HepG2 (cell line): ENCODE measurements around the gene LPCAT4. TPM values are rescaled to one million over a fixed set of nuclear protein-coding genes. Genes with fewer than 3 reads are reported as not detected.

Experiments used
- ATAC-seq: fragments of 200-7000 bp; cut with Tn5 transposase; 3 replicates; pipeline ENCODE4 v1.9.1; 2020; ENCODE audit warnings: mild to moderate bottlenecking, moderate library complexity
- BruUV-seq: library from RNA; stranded (reverse); fragments of 400-500 nt; replicated peaks from 2 replicates; lab custom pipeline; 2021; lab: Mats Ljungman, UMichigan
- CTCF ChIA-PET: fragments of 300-600 bp; formaldehyde crosslinking; extraction: SDS; loops from one replicate; lab custom pipeline; 2021; ENCODE audit warnings: low total read pairs, inconsistent platforms, low intra/inter-chr PET ratio; lab: Yijun Ruan, JAX
- POLR2A ChIA-PET: fragments of 350-600 bp; sonication (Branson Sonifier 250); formaldehyde crosslinking; loops from one replicate; lab custom pipeline; 2020; ENCODE audit warnings: antibody characterized with exemption, inconsistent platforms; lab: Yijun Ruan, JAX
- DNase-seq: peaks from one replicate; pipeline ENCODE4 v3.0.0-alpha.2; 2015; ENCODE audit warnings: low spot score
- FAIRE-seq: peaks from 3 replicates; lab custom pipeline; 2011; peaks lifted over from hg19 to GRCh38; lab: Jason Lieb, UNC
- H2AFZ ChIP-seq: one replicate; pipeline ENCODE4 v1.6.1; 2011; ENCODE audit warnings: low read length, inconsistent platforms
- H3K27ac ChIP-seq: fragments of 300-600 bp; 3 replicates; pipeline ENCODE4 v1.8.0; 2011; ENCODE audit warnings: mixed run types, mild to moderate bottlenecking, mixed read lengths, low read length, inconsistent platforms; ENCODE audit not compliant: insufficient read depth; ENCODE audit errors: extremely low read length
- H3K27me3 ChIP-seq, 2 experiments: fragments of 200-600 bp in 1 of 2; 2 replicates in 1 of 2; 3 replicates in 1 of 2; pipeline versions ENCODE4 v1.6.0 to v1.8.0; 2011; ENCODE audit warnings: low read length in 2 of 2, mild to moderate bottlenecking in 2 of 2, moderate library complexity in 2 of 2, inconsistent platforms in 1 of 2; ENCODE audit not compliant: insufficient read depth in 2 of 2, control insufficient read depth in 1 of 2
- H3K36me3 ChIP-seq, 2 experiments: fragments of 200-600 bp in 1 of 2; replicated peaks in 1 of 2; 2 replicates in 1 of 2; 3 replicates in 1 of 2; pipeline versions ENCODE4 v1.5.1 to v1.8.0; 2011; ENCODE audit warnings: low read length in 2 of 2, inconsistent platforms in 1 of 2; ENCODE audit not compliant: insufficient read depth in 2 of 2, control insufficient read depth in 1 of 2
- H3K4me1 ChIP-seq: 2 replicates; pipeline ENCODE4 v1.5.1; 2012; ENCODE audit warnings: low read length, inconsistent platforms; ENCODE audit not compliant: insufficient read depth
- H3K4me2 ChIP-seq: 2 replicates; pipeline ENCODE4 v1.6.0; 2011; ENCODE audit warnings: low read depth, low read length, inconsistent platforms
- H3K4me3 ChIP-seq, 3 experiments: fragments of 200-600 bp in 1 of 3; sonication (generic), shearing (Covaris generic) in 1 of 3; replicated peaks in 1 of 3; 2 replicates each; pipeline ENCODE4 v1.5.1; 2011 to 2016; ENCODE audit warnings: low read length in 3 of 3, inconsistent platforms in 2 of 3, low read depth in 2 of 3, mild to moderate bottlenecking in 2 of 3, control low read depth in 1 of 3, mixed read lengths in 1 of 3; ENCODE audit not compliant: insufficient read depth in 1 of 3
- H3K79me2 ChIP-seq: one replicate; pipeline ENCODE4 v1.6.1; 2011; ENCODE audit warnings: low read length, inconsistent platforms; ENCODE audit not compliant: insufficient read depth
- H3K9ac ChIP-seq: 2 replicates; pipeline ENCODE4 v1.6.0; 2011; ENCODE audit warnings: mild to moderate bottlenecking, low read depth, low read length, inconsistent platforms; ENCODE audit not compliant: insufficient read depth
- H3K9me3 ChIP-seq: 2 replicates; pipeline ENCODE4 v1.5.1; 2012; ENCODE audit warnings: mild to moderate bottlenecking, low read length
- H4K20me1 ChIP-seq: 2 replicates; pipeline ENCODE4 v1.6.0; 2011; ENCODE audit warnings: inconsistent platforms, mild to moderate bottlenecking, low read length, moderate library complexity; ENCODE audit not compliant: insufficient read depth
- ATF7 ChIP-seq, 2 experiments: fragments of 450-650 bp in 1 of 2; sonication (generic) in 1 of 2; formaldehyde crosslinking in 1 of 2; IDR thresholded peaks; 2 replicates each; pipeline versions ENCODE4 v1.4.0 to v1.6.1; 2016 to 2020; ENCODE audit warnings: antibody characterized with exemption in 1 of 2, mild to moderate bottlenecking in 1 of 2, missing genetic modification reagents in 1 of 2
- FOXC1 ChIP-seq: sonication (generic); formaldehyde crosslinking; IDR thresholded peaks from 2 replicates; pipeline ENCODE4 v1.8.0; 2022; ENCODE audit warnings: mild to moderate bottlenecking, missing genetic modification reagents, borderline replicate concordance
- GATAD1 ChIP-seq: IDR thresholded peaks from 2 replicates; pipeline ENCODE4 v1.6.1; 2016; ENCODE audit warnings: missing genetic modification reagents, missing compliant biosample characterization
- JARID2 ChIP-seq: sonication (generic); formaldehyde crosslinking; IDR thresholded peaks from 2 replicates; pipeline ENCODE4 v1.8.1; 2023; ENCODE audit warnings: missing genetic modification reagents, inconsistent platforms; ENCODE audit not compliant: insufficient replicate concordance
- MEIS1 ChIP-seq: sonication (generic); formaldehyde crosslinking; IDR thresholded peaks from 2 replicates; pipeline ENCODE4 v1.9.0; 2021; ENCODE audit warnings: mild to moderate bottlenecking, missing genetic modification reagents, moderate library complexity, borderline replicate concordance
- TBX3 ChIP-seq: fragments of 450-650 bp; IDR thresholded peaks from 2 replicates; pipeline ENCODE4 v1.6.1; 2017; ENCODE audit warnings: antibody characterized with exemption, mild to moderate bottlenecking, inconsistent platforms, borderline replicate concordance
- TEAD2 ChIP-seq: sonication (generic); formaldehyde crosslinking; IDR thresholded peaks from 2 replicates; pipeline ENCODE4 v1.9.0; 2021; ENCODE audit warnings: missing genetic modification reagents
- ZFP62 ChIP-seq: sonication (generic); formaldehyde crosslinking; IDR thresholded peaks from 2 replicates; pipeline ENCODE4 v1.4.0; 2020; ENCODE audit warnings: missing genetic modification reagents
- ZNF253 ChIP-seq: sonication (generic); formaldehyde crosslinking; IDR thresholded peaks from 2 replicates; pipeline ENCODE4 v1.8.0; 2022; ENCODE audit warnings: mild to moderate bottlenecking, missing genetic modification reagents, borderline replicate concordance
- ZNF30 ChIP-seq: sonication (generic); formaldehyde crosslinking; IDR thresholded peaks from 2 replicates; pipeline ENCODE4 v1.5.0; 2020; ENCODE audit warnings: mild to moderate bottlenecking, missing genetic modification reagents
- ZZZ3 ChIP-seq: sonication (generic); formaldehyde crosslinking; IDR thresholded peaks from 2 replicates; pipeline ENCODE4 v1.4.0; 2020; ENCODE audit warnings: missing genetic modification reagents, mild to moderate bottlenecking, borderline replicate concordance
- WGBS: methylation state at CpG from one replicate; pipeline ENCODE4 v1.1.6; 2017; ENCODE audit warnings: low lambda C conversion rate; 5-methylcytosine and 5-hydroxymethylcytosine counted together
- in situ Hi-C: cut with HindIII; loops from 2 replicates; pipeline ENCODE4 v1.10.0; 2017; ENCODE audit warnings: low pct_unique_long_range_greater_than_20kb; ENCODE audit not compliant: extremely low pct_ligation_motif_present
- intact Hi-C: fragments of 100-400 bp; cut with micrococcal nuclease; formaldehyde crosslinking; loops from one replicate; pipeline ENCODE4 v1.10.0; 2022; ENCODE audit not compliant: unreplicated experiment
- polyA plus RNA-seq, 8 experiments: library from polyadenylated mRNA; depleted of rRNA in 3 of 8; stranded (reverse) in 7 of 8; unstranded in 1 of 8; fragments of >200 nt; fragmentation: Illumina TruSeq in 4 of 8; extraction: Trizol in 4 of 8; gene quantifications; 2 replicates each; pipeline versions ENCODE4 v1.2.1 to v1.2.3, GENCODE V29; 2011 to 2016; ENCODE audit warnings: low read depth in 4 of 8, missing spikeins in 1 of 8, mixed read lengths in 1 of 8; ENCODE audit not compliant: insufficient read depth in 1 of 8
- total RNA-seq, 5 experiments: library from RNA; depleted of rRNA; stranded (reverse); fragments of >200 nt; fragmentation: Illumina TruSeq; extraction: Trizol; gene quantifications; 2 replicates each; pipeline ENCODE4 v1.2.3, GENCODE V29; 2016; ENCODE audit warnings: low read depth in 1 of 5
- TF ChIP-seq, protein P1 (sequence below): sonication (generic); formaldehyde crosslinking; conservative IDR thresholded peaks from 2 replicates; pipeline ENCODE4 v1.8.1; 2023; ENCODE audit warnings: missing genetic modification reagents

LPCAT4 gene
- total and polyA plus RNA-seq, 2 of the 13 experiments (the other 11 are each of a cell fraction or from before 2014, with no cell fraction given): 8.1 to 57.1 TPM

DNA sequence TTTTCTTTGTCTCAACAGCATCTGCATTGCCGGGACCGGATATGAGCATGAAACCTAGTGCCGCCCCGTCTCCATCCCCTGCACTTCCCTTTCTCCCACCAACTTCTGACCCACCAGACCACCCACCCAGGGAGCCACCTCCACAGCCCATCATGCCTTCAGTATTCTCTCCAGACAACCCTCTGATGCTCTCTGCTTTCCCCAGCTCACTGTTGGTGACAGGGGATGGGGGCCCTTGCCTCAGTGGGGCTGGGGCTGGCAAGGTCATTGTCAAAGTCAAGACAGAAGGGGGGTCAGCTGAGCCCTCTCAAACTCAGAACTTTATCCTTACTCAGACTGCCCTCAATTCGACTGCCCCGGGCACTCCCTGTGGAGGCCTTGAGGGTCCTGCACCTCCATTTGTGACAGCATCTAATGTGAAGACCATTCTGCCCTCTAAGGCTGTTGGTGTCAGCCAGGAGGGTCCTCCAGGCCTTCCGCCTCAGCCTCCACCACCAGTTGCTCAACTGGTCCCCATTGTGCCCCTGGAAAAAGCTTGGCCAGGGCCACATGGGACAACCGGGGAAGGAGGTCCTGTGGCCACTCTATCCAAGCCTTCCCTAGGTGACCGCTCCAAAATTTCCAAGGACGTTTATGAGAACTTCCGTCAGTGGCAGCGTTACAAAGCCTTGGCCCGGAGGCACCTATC is 18.9 kb downstream of the LPCAT4 start:
- Histone ChIP-seq H4K20me1 (no peaks in the 10 kb centered on the region), H3K4me2 (no peak overlapping the region), H2AFZ (no peak overlapping the region), H3K27me3 (peaks cover 2 to 14% of the 10 kb centered on the region in 2 experiments; a peak in 4 of 5 replicates), H3K4me1 (no peaks in the 10 kb centered on the region), H3K27ac (no peak overlapping the region), H3K79me2 (no peaks in the 10 kb centered on the region), H3K9ac (no peak overlapping the region), H3K36me3 (no peaks in the 10 kb centered on the region), H3K9me3 (no peaks in the 10 kb centered on the region), H3K4me3 (no peak overlapping the region)
- CTCF ChIA-PET: no interaction called here
- in situ Hi-C loops (no loop called here), intact Hi-C loops (loop anchor here (10.0 kb wide), 1 partner anchor 243 kb away; the partner anchor contains the start of genes EMC7 and PGBD4)
- FAIRE-seq: no peak
- WGBS: 51% methylated on average over 10 of the region's 13 CpGs
- ATAC-seq: no peak
- no peak for DNase-seq
- no peak for TF ChIP-seq ZNF30 (CRISPR knock-in tag)
- TF ChIP-seq FOXC1: no peak
- TF ChIP-seq JARID2: no peak
- TF ChIP-seq ZFP62 (CRISPR knock-in tag): no peak
- POLR2A ChIA-PET: no interaction called here
- no TSS peak for BruUV-seq

DNA sequence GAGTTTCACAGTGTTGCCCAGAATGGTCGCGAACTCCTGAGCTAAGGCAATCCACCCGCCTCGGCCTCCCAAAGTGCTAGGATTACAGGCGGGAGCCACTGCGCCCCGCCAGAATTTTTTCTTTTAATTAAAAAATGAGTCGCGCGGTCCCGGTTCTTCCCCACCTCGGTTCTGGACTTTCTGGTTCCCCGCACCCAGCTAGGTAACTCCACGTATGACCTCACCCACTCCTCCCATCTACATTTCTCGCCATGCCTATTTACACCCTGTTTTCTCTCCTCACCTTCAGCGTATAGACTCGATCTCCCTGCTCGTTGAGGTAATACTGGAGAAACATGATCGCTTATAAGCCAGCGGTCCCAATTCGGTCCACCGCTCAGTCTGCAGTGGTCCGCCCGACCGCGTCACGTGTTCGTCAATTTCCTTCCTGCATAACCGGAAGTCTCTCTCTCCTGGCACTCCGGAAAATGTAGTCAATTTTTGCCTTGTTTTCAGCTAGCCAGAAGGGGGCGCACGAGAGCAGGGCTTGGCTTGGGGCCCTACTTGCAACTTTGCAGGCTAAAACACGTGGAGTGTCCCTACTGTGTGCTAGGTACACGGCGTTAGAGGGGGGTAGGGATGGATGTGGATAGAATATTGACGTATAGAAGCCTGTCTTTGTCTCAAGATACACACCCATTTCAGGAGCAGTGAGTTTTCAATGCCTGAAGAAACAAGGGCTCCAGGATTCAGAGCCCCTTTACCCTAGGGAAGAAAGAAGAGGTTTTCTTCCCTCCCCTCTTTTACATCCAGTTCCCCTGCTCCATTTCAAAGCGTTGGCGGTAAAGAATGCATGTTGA is 24.0 kb downstream of the LPCAT4 start, which contains the start of the genes NOP10 and NUTM1:
Gene NOP10 (minus strand): TSS at position 400 of the 839 bp plus-strand sequence. CDS start 63 bp downstream, at position 337.
Gene NUTM1 (plus strand): TSS at position 579 of the 839 bp plus-strand sequence. CDS start 382 bp downstream, outside the sequence.
- CTCF ChIA-PET: interaction anchor here (0.6 to 1.7 kb wide), 2 partner anchors 24 to 251 kb away, joined by 3 to 14 read pairs; partner anchors contain the start of gene LPCAT4
- peak within 1 kb of the TSS; percentile 91 for H3K9ac ChIP-seq
- H3K79me2 ChIP-seq: peaks cover 19% of the 10 kb centered on the region
- H3K4me1 ChIP-seq: peaks cover 17% of the 10 kb centered on the region
- no peaks in the 10 kb centered on the region for H4K20me1 ChIP-seq
- DNase-seq (peak; percentile 90), ATAC-seq (peak; percentile 94), FAIRE-seq (peak; percentile 90)
- H3K27ac ChIP-seq: peak within 1 kb of the TSS; percentile 84
- no peaks in the 10 kb centered on the region for H3K9me3 ChIP-seq
- WGBS: 4% methylated on average over 37 of the region's 38 CpGs
- in situ Hi-C loops (no loop called here), intact Hi-C loops (loop anchor here (1.0 to 10.0 kb wide), 3 partner anchors 24 to 238 kb away; partner anchors contain the start of genes EMC7, LPCAT4 and PGBD4)
- peak within 1 kb of the TSS; percentile 75 for H3K4me2 ChIP-seq
- BruUV-seq: no TSS peak
- H3K36me3 ChIP-seq: peaks cover 0 to 3% of the 10 kb centered on the region in 2 experiments; a peak in 1 of 5 replicates
- peaks cover 0 to 1% of the 10 kb centered on the region in 2 experiments; a peak in 2 of 5 replicates for H3K27me3 ChIP-seq
- POLR2A ChIA-PET: interaction anchor here (0.7 to 1.7 kb wide), 8 partner anchors 14 to 645 kb away, joined by 3 to 28 read pairs (median 4); partner anchors contain the start of genes EMC7, KATNBL1, LPCAT4 and PGBD4
- H3K4me3 ChIP-seq: peak within 1 kb of the TSS; percentile 89 to 95 (median 93)
- peak within 1 kb of the TSS; percentile 72 for H2AFZ ChIP-seq
- TF ChIP-seq ATF7 (IDR thresholded peaks at IDR 0.05) (no peak), ATF7 (CRISPR knock-in tag; IDR thresholded peaks at IDR 0.05) (peak; percentile 61; the same call in 1 of the 2 replicates), ZZZ3 (CRISPR knock-in tag) (peak; percentile 55; the same call in 1 of the 2 replicates), TBX3 (no peak), ZNF253 (no peak), MEIS1 (0 out of 2 replicates have a peak, but pooled peaks have one; percentile 42), TEAD2 (CRISPR knock-in tag) (no peak), GATAD1 (CRISPR knock-in tag) (peak; percentile 94)
- TF ChIP-seq, protein P1, sequence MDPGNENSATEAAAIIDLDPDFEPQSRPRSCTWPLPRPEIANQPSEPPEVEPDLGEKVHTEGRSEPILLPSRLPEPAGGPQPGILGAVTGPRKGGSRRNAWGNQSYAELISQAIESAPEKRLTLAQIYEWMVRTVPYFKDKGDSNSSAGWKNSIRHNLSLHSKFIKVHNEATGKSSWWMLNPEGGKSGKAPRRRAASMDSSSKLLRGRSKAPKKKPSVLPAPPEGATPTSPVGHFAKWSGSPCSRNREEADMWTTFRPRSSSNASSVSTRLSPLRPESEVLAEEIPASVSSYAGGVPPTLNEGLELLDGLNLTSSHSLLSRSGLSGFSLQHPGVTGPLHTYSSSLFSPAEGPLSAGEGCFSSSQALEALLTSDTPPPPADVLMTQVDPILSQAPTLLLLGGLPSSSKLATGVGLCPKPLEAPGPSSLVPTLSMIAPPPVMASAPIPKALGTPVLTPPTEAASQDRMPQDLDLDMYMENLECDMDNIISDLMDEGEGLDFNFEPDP: no peak
